ENCODE measurements around the gene ZNF195.
"Not testable (repeated sequence)": the region's sequence is repeated elsewhere in the genome, so short reads cannot be mapped to it uniquely, and the experiment has no call there.

DNA sequence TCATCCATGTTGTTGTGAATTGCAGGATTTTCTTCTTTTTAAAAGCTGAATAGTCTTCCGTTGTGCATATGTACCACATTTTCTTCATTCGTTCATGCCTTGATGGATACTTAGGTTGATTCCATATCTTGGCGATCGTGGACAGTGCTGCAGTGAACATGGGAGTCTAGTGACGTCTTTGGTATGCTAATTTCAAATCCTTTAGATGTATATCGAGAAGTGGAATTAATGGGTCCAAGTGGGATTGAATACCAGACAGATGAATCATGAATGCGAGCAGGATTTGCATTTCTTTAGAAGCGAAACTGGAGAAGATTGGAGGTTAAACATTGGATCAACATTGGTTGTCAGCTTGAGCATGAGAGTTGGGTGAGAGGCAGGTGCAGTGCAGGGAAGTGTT is 45.8 kb downstream of the ZNF195 start:
- TF ChIP-seq, protein P1, sequence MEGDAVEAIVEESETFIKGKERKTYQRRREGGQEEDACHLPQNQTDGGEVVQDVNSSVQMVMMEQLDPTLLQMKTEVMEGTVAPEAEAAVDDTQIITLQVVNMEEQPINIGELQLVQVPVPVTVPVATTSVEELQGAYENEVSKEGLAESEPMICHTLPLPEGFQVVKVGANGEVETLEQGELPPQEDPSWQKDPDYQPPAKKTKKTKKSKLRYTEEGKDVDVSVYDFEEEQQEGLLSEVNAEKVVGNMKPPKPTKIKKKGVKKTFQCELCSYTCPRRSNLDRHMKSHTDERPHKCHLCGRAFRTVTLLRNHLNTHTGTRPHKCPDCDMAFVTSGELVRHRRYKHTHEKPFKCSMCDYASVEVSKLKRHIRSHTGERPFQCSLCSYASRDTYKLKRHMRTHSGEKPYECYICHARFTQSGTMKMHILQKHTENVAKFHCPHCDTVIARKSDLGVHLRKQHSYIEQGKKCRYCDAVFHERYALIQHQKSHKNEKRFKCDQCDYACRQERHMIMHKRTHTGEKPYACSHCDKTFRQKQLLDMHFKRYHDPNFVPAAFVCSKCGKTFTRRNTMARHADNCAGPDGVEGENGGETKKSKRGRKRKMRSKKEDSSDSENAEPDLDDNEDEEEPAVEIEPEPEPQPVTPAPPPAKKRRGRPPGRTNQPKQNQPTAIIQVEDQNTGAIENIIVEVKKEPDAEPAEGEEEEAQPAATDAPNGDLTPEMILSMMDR (IDR thresholded peaks at IDR 0.05): not testable (repeated sequence)
- TF ChIP-seq POLR2A (IDR thresholded peaks at IDR 0.05): not testable (repeated sequence)

All from thyroid gland (tissue), 4 donors.